HepG2 (cell line): ENCODE data around the gene IFIT1. TPM values are rescaled to one million over a fixed set of nuclear protein-coding genes. Genes with fewer than 3 reads are reported as not detected.
A peak's percentile ranks its signal among the peaks of the same experiment; 100 is the strongest.

Source experiments
- DBP ChIP-seq: sonication (generic); formaldehyde crosslinking; IDR thresholded peaks from 2 replicates; pipeline ENCODE4 v1.4.0; 2020; ENCODE audit warnings: missing genetic modification reagents; ENCODE audit errors: not compliant biosample characterization
- ELF4 ChIP-seq: sonication (generic); formaldehyde crosslinking; IDR thresholded peaks from 2 replicates; pipeline ENCODE4 v1.5.0; 2020; ENCODE audit warnings: missing genetic modification reagents, mild to moderate bottlenecking, moderate library complexity, borderline replicate concordance
- GATAD2A ChIP-seq: IDR thresholded peaks from 2 replicates; pipeline ENCODE4 v1.6.1; 2016
- MXD3 ChIP-seq: IDR thresholded peaks from 2 replicates; pipeline ENCODE4 v1.6.1; 2016; ENCODE audit warnings: mild to moderate bottlenecking, missing biosample characterization, missing genetic modification reagents
- NCOA2 ChIP-seq: sonication (generic); formaldehyde crosslinking; IDR thresholded peaks from 2 replicates; pipeline ENCODE4 v1.8.0; 2022; ENCODE audit warnings: inconsistent platforms
- PATZ1 ChIP-seq: sonication (generic); formaldehyde crosslinking; IDR thresholded peaks from 2 replicates; pipeline ENCODE4 v1.4.0; 2020; ENCODE audit warnings: missing genetic modification reagents
- RCOR2 ChIP-seq: IDR thresholded peaks from 2 replicates; pipeline ENCODE4 v1.6.1; 2016; ENCODE audit warnings: missing biosample characterization, missing genetic modification reagents
- RELA ChIP-seq: sonication (generic); formaldehyde crosslinking; IDR thresholded peaks from 2 replicates; pipeline ENCODE4 v1.4.0; 2020; ENCODE audit warnings: missing genetic modification reagents
- SETDB1 ChIP-seq: sonication (generic); formaldehyde crosslinking; IDR thresholded peaks from 2 replicates; pipeline ENCODE4 v1.5.1; 2020; ENCODE audit warnings: missing genetic modification reagents, mild to moderate bottlenecking, borderline replicate concordance
- SP2 ChIP-seq: sonication (generic); formaldehyde crosslinking; IDR thresholded peaks from 2 replicates; pipeline ENCODE4 v1.5.1; 2020; ENCODE audit warnings: mild to moderate bottlenecking, missing genetic modification reagents
- TRAFD1 ChIP-seq: sonication (generic); formaldehyde crosslinking; IDR thresholded peaks from 2 replicates; pipeline ENCODE4 v1.5.1; 2020; ENCODE audit warnings: missing genetic modification reagents, mild to moderate bottlenecking, borderline replicate concordance
- YEATS2 ChIP-seq: sonication (generic); formaldehyde crosslinking; IDR thresholded peaks from 2 replicates; pipeline ENCODE4 v1.4.0; 2020; ENCODE audit warnings: missing genetic modification reagents, borderline replicate concordance
- ZBTB1 ChIP-seq: sonication (generic); formaldehyde crosslinking; IDR thresholded peaks from 2 replicates; pipeline ENCODE4 v1.4.0; 2020; ENCODE audit warnings: missing genetic modification reagents, borderline replicate concordance
- ZNF138 ChIP-seq: sonication (generic); formaldehyde crosslinking; IDR thresholded peaks from 2 replicates; pipeline ENCODE4 v1.5.0; 2020; ENCODE audit warnings: mild to moderate bottlenecking, low read depth, missing genetic modification reagents
- ZNF256 ChIP-seq: sonication (generic); formaldehyde crosslinking; conservative IDR thresholded peaks from 2 replicates; pipeline ENCODE4 v1.4.0; 2020; ENCODE audit warnings: missing genetic modification reagents
- ZNF274 ChIP-seq: sonication (generic); formaldehyde crosslinking; IDR thresholded peaks from 2 replicates; pipeline ENCODE4 v1.5.1; 2020; ENCODE audit warnings: mild to moderate bottlenecking, missing genetic modification reagents
- ZNF333 ChIP-seq: sonication (generic); formaldehyde crosslinking; IDR thresholded peaks from 2 replicates; pipeline ENCODE4 v1.4.0; 2020; ENCODE audit warnings: mild to moderate bottlenecking, missing genetic modification reagents, borderline replicate concordance
- ZNF546 ChIP-seq: sonication (generic); formaldehyde crosslinking; conservative IDR thresholded peaks from 2 replicates; pipeline ENCODE4 v1.8.1; 2023; ENCODE audit warnings: mild to moderate bottlenecking, missing genetic modification reagents
- ZNF713 ChIP-seq: sonication (generic); formaldehyde crosslinking; IDR thresholded peaks from 2 replicates; pipeline ENCODE4 v1.4.0; 2020; ENCODE audit warnings: mild to moderate bottlenecking, missing genetic modification reagents
- ZNF747 ChIP-seq: sonication (generic); formaldehyde crosslinking; IDR thresholded peaks from 2 replicates; pipeline ENCODE4 v1.8.1; 2023; ENCODE audit warnings: missing genetic modification reagents, mild to moderate bottlenecking, borderline replicate concordance
- polyA plus RNA-seq, 8 experiments: library from polyadenylated mRNA; depleted of rRNA in 3 of 8; stranded (reverse) in 7 of 8; unstranded in 1 of 8; fragments of >200 nt; fragmentation: Illumina TruSeq in 4 of 8; extraction: Trizol in 4 of 8; gene quantifications; 2 replicates each; pipeline versions ENCODE4 v1.2.1 to v1.2.3, GENCODE V29; 2011 to 2016; ENCODE audit warnings: low read depth in 4 of 8, missing spikeins in 1 of 8, mixed read lengths in 1 of 8; ENCODE audit not compliant: insufficient read depth in 1 of 8
- total RNA-seq, 5 experiments: library from RNA; depleted of rRNA; stranded (reverse); fragments of >200 nt; fragmentation: Illumina TruSeq; extraction: Trizol; gene quantifications; 2 replicates each; pipeline ENCODE4 v1.2.3, GENCODE V29; 2016; ENCODE audit warnings: low read depth in 1 of 5

IFIT1 gene
- total and polyA plus RNA-seq, 2 of the 13 experiments (the other 11 are each of a cell fraction or from before 2014, with no cell fraction given): 1.5 to 5.5 TPM

DNA sequence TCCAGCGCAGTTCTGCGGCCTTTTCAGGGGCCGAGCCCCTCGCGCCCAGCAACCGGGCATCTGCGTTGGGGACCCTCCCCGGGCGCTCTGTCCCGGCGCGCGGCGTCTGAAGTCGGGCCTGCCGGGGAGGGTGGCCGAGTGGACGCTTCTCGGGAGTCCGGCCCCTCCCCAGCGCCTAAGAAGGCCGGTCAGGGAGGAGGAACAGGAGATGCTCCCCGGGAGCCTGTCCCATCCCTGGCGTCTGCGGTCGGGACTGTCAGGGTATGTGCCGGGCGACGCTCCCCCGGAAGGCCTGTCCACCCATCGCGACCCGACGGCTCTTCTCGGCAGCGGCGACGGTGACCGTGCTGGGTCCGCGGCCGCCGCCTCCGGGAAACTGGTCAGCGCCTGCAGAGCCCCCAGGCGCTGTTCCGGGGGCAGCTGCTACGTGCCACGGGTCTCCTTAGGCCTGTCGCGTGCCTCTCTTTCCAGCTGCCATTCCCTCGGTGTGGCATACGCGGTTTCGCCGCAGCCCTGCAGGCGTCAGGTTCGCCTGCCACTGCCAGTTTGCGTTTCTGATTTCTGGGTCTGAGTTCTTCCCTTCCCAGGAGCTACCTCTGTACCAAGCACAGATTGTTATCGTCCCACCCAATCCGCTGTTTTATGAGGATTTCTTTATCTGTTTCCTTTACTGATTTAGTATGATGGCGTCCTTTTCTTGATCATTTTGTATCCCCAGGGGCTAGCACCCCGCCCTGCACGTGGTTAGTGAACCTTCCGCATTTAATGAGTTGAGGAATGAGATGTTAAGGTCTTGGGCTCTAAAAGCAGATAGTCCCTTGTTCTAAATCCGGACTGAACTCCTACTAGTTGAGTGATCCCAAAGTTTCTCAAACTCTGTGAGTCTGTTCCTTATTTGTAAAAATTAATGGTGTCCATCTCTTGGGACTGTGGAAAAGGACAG, 22.7 kb downstream of the IFIT1 start (continued):
- no peak for TF ChIP-seq DBP (CRISPR knock-in tag)
- TF ChIP-seq ZNF747 (CRISPR knock-in tag): 0 out of 2 replicates have a peak, but pooled peaks have one; percentile 28
- peak; percentile 38; the same call in 1 of the 2 replicates for TF ChIP-seq YEATS2
- no peak for TF ChIP-seq ZNF256 (CRISPR knock-in tag)
- peak; percentile 79; the same call in 1 of the 2 replicates for TF ChIP-seq ZNF274 (CRISPR knock-in tag)
- TF ChIP-seq ZBTB1 (CRISPR knock-in tag): no peak
- no peak for TF ChIP-seq RCOR2
- TF ChIP-seq ELF4 (CRISPR knock-in tag): no peak
- TF ChIP-seq GATAD2A (CRISPR knock-in tag): no peak
- TF ChIP-seq PATZ1 (CRISPR knock-in tag): 0 out of 2 replicates have a peak, but pooled peaks have one; percentile 10
- peak; percentile 60; the same call in 1 of the 2 replicates for TF ChIP-seq MXD3 (CRISPR knock-in tag)
- no peak for TF ChIP-seq ZNF333
- TF ChIP-seq TRAFD1: no peak
- TF ChIP-seq ZNF713 (CRISPR knock-in tag): no peak
- 0 out of 2 replicates have a peak, but pooled peaks have one; percentile 54 for TF ChIP-seq ZNF546
- TF ChIP-seq SETDB1: no peak
- TF ChIP-seq RELA (CRISPR knock-in tag): no peak
- TF ChIP-seq NCOA2 (CRISPR knock-in tag): no peak; the same call in 1 of the 2 replicates
- TF ChIP-seq SP2: no peak
- TF ChIP-seq ZNF138 (CRISPR knock-in tag): no peak
